Activated CD8-positive, alpha-beta T cell treated with anti-CD3 and anti-CD28 coated beads for 36 hours (primary cell): ENCODE results near the gene SETBP1. TPM values are rescaled to one million over a fixed set of nuclear protein-coding genes. Genes with fewer than 3 reads are reported as not detected.

Experiments
- ATAC-seq: fragments of 200-7000 bp; cut with Tn5 transposase; one replicate; pipeline ENCODE4 v1.10.0; 2021; ENCODE audit warnings: mild to moderate bottlenecking, moderate library complexity
- CTCF ChIA-PET: fragments of 350-600 bp; sonication (Branson Sonifier 250); formaldehyde crosslinking; loops from one replicate; lab custom pipeline; 2021; ENCODE audit warnings: antibody characterized with exemption; lab: Charles Lee
- POLR2A ChIA-PET: fragments of 350-600 bp; sonication (Branson Sonifier 250); formaldehyde crosslinking; loops from one replicate; lab custom pipeline; 2021; ENCODE audit warnings: antibody characterized with exemption; lab: Charles Lee
- DNase-seq: peaks from one replicate; pipeline ENCODE4 v3.0.0-alpha.2; 2020
- H3K27ac Mint-ChIP-seq: one replicate; pipeline ENCODE4 v1.8.0; 2021; ENCODE audit warnings: mild to moderate bottlenecking, mixed read lengths
- H3K27me3 Mint-ChIP-seq: one replicate; pipeline ENCODE4 v1.8.0; 2021; ENCODE audit warnings: mixed read lengths
- H3K36me3 Mint-ChIP-seq: one replicate; pipeline ENCODE4 v1.8.0; 2021; ENCODE audit warnings: low read depth, mixed read lengths
- H3K4me1 Mint-ChIP-seq: one replicate; pipeline ENCODE4 v1.8.0; 2021; ENCODE audit warnings: low read depth, mixed read lengths
- H3K4me3 Mint-ChIP-seq: one replicate; pipeline ENCODE4 v1.8.0; 2021; ENCODE audit warnings: mild to moderate bottlenecking, moderate library complexity, mixed read lengths
- H3K9me3 Mint-ChIP-seq: one replicate; pipeline ENCODE4 v1.8.0; 2021; ENCODE audit warnings: mixed read lengths
- CTCF ChIP-seq: fragments of 200-600 bp; IDR thresholded peaks from one replicate; pipeline ENCODE4 v1.8.0; 2022; ENCODE audit warnings: antibody characterized with exemption, mild to moderate bottlenecking
- intact Hi-C: fragments of 100-400 bp; cut with micrococcal nuclease; formaldehyde crosslinking; loops from one replicate; pipeline ENCODE4 v1.10.0; 2022
- total RNA-seq, 2 experiments: library from RNA; stranded (reverse); gene quantifications; one replicate each; pipeline ENCODE4 v1.2.3, GENCODE V29; 2021

The SETBP1 gene
- total RNA-seq, 2 experiments from 2014 or later: 10.2 to 10.4 TPM

GRCh38 chr18:44668270-44668975, 12.3 kb upstream of the SETBP1 start:
- CTCF ChIA-PET: no interaction called here
- POLR2A ChIA-PET: no interaction called here
- no peaks in the 10 kb centered on the region for H3K9me3 Mint-ChIP-seq
- no peak for TF ChIP-seq CTCF
- intact Hi-C loops: no loop called here
- no peak overlapping the region for H3K27ac Mint-ChIP-seq
- DNase-seq (no peak), ATAC-seq (no peak)
- no peaks in the 10 kb centered on the region for H3K4me1 Mint-ChIP-seq
- no peaks in the 10 kb centered on the region for H3K36me3 Mint-ChIP-seq
- H3K4me3 Mint-ChIP-seq: no peak overlapping the region
- H3K27me3 Mint-ChIP-seq: peaks cover 13% of the 10 kb centered on the region

DNA sequence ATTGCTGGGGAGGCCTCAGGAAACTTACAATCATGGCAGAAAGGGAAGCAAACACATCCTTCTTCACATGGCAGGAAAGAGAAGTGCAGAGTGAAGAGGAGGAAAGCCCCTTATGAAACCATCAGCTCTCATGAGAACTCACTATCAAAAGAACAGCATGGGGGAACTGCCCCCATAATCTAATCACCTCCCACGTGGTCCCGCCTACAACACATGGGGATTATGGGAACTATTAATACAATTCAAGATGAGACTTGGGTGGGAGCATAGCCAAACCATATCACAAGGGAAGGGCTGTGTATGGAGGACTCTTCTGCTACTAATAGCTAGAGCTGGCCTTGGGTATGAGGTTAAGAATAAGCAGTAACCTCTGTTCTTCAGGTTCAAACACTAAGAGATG, 8.8 kb upstream of the SETBP1 start:
- peaks cover 21% of the 10 kb centered on the region for H3K27me3 Mint-ChIP-seq
- DNase-seq: no peak

GRCh38 chr18:44672506-44672905, 8.2 kb upstream of the SETBP1 start:
- no peak for ATAC-seq
- Mint-ChIP-seq H3K27me3 (peaks cover 23% of the 10 kb centered on the region), H3K27ac (no peak overlapping the region), H3K4me3 (no peak overlapping the region), H3K4me1 (no peaks in the 10 kb centered on the region), H3K36me3 (no peaks in the 10 kb centered on the region), H3K9me3 (no peaks in the 10 kb centered on the region)
- TF ChIP-seq CTCF: no peak
- intact Hi-C loops: no loop called here
- no peak for DNase-seq
- CTCF ChIA-PET: no interaction called here
- POLR2A ChIA-PET: no interaction called here

More for the DNA sequence above, 8.8 kb upstream of the SETBP1 start:
- no peak for ATAC-seq
- intact Hi-C loops: no loop called here
- Mint-ChIP-seq H3K4me3 (no peak overlapping the region), H3K4me1 (no peaks in the 10 kb centered on the region), H3K36me3 (no peaks in the 10 kb centered on the region), H3K9me3 (no peaks in the 10 kb centered on the region), H3K27ac (no peak overlapping the region)
- no peak for TF ChIP-seq CTCF
- CTCF ChIA-PET: interaction anchor here (1.1 to 1.4 kb wide), 3 partner anchors 9 to 541 kb away, joined by 3 to 6 read pairs (median 3); partner anchors contain the start of gene SETBP1
- POLR2A ChIA-PET: interaction anchor here (1.0 kb wide), 1 partner anchor 185 kb away, joined by 3 read pairs; no protein-coding TSS in a partner anchor

DNA sequence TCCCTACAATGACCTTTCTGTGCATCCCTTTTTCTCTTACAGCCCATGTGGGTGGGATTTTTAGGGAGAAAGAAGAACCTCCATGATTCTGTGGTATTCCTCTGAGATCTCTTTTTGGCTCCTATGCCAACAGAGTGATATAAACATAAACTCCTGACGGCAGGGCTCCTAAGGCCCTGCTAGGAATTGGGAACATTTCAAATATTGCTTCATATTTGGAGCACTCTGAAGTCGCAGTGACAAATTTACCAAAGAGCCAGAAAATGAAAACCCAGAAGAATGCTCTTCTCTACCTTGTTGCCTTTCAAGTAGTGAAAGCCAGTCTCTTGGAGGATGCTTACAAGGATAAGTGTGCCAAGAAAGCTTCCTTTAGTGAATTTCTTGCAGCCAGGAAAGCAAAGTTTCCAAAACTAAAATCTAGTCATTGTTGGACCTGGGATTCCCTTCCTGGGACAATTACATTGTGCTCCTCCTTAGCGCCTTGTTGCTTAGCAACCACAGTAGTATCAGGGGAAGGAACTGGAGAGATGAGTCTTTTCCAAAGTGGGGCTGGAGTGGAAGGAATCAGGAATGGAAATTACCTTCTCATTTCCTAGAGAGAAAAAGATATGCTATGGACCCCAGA, 7.3 kb upstream of the SETBP1 start:
- Mint-ChIP-seq H3K27ac (no peak overlapping the region), H3K36me3 (no peaks in the 10 kb centered on the region), H3K4me3 (no peak overlapping the region), H3K27me3 (peaks cover 28% of the 10 kb centered on the region), H3K4me1 (no peaks in the 10 kb centered on the region), H3K9me3 (no peaks in the 10 kb centered on the region)
- TF ChIP-seq CTCF: no peak
- ChIA-PET POLR2A (no interaction called here), CTCF (no interaction called here)
- ATAC-seq: no peak
- DNase-seq: no peak
- intact Hi-C loops: no loop called here

GRCh38 chr18:44677933-44678332, 2.8 kb upstream of the SETBP1 start:
- ChIA-PET POLR2A (no interaction called here), CTCF (no interaction called here)

More at GRCh38 chr18:44677933-44678332, 2.8 kb upstream of the SETBP1 start:
- peak overlapping the region; percentile 9 for H3K4me3 Mint-ChIP-seq
- intact Hi-C loops: no loop called here
- DNase-seq: no peak
- peaks cover 26% of the 10 kb centered on the region for H3K27me3 Mint-ChIP-seq
- ATAC-seq: no peak
- no peaks in the 10 kb centered on the region for H3K4me1 Mint-ChIP-seq
- no peaks in the 10 kb centered on the region for H3K36me3 Mint-ChIP-seq
- no peak overlapping the region for H3K27ac Mint-ChIP-seq
- TF ChIP-seq CTCF: no peak
- no peaks in the 10 kb centered on the region for H3K9me3 Mint-ChIP-seq
